ENCODE results near the gene CNTD1. TPM values are rescaled to one million over a fixed set of nuclear protein-coding genes. Genes with fewer than 3 reads are reported as not detected.
A peak's percentile ranks its signal among the peaks of the same experiment; 100 is the strongest.

CNTD1 gene
- total RNA-seq, 2 donors from 2014 or later, result 1.4 to 7.7 TPM

DNA sequence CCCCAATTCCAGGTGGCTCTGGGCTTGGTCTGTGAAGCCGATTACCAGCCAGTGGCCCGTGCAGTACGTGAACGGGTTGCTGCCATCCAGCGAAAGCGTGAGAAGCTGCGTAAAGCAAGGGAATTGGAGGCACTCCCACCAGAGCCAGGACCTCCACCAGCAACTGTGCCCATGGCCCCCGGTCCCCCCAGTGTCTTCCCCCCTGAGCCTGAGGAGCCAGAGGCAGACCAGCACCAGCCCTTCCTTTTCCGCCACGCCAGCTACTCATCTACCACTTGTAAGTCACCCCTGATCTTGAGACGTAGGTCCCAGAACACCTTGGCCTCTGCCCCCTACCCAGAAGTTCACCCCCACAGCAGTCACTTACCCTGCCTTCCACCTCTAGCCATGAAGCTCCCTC is 11.4 kb upstream of the CNTD1 start:
- Histone ChIP-seq H3K4me1 (replicated peaks) (no peaks in the 10 kb centered on the region), H3K4me3 (no peak overlapping the region), H3K27ac (no peak overlapping the region), H3K9me3 (no peaks in the 10 kb centered on the region), H3K36me3 (no peaks in the 10 kb centered on the region), H3K27me3 (replicated peaks; ENCODE audit: insufficient read depth) (no peaks in the 10 kb centered on the region)
- 84% methylated on average over 11 of the region's 11 CpGs for WGBS
- intact Hi-C loops (cut with DNase I), result no loop called here
- no peak for DNase-seq (ENCODE audit: low spot score)
- TF ChIP-seq POLR2A (IDR thresholded peaks at IDR 0.05) (no peak), POLR2AphosphoS5 (IDR thresholded peaks at IDR 0.05) (no peak)
- TF ChIP-seq, protein P1, sequence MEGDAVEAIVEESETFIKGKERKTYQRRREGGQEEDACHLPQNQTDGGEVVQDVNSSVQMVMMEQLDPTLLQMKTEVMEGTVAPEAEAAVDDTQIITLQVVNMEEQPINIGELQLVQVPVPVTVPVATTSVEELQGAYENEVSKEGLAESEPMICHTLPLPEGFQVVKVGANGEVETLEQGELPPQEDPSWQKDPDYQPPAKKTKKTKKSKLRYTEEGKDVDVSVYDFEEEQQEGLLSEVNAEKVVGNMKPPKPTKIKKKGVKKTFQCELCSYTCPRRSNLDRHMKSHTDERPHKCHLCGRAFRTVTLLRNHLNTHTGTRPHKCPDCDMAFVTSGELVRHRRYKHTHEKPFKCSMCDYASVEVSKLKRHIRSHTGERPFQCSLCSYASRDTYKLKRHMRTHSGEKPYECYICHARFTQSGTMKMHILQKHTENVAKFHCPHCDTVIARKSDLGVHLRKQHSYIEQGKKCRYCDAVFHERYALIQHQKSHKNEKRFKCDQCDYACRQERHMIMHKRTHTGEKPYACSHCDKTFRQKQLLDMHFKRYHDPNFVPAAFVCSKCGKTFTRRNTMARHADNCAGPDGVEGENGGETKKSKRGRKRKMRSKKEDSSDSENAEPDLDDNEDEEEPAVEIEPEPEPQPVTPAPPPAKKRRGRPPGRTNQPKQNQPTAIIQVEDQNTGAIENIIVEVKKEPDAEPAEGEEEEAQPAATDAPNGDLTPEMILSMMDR (IDR thresholded peaks at IDR 0.05), result no peak

DNA sequence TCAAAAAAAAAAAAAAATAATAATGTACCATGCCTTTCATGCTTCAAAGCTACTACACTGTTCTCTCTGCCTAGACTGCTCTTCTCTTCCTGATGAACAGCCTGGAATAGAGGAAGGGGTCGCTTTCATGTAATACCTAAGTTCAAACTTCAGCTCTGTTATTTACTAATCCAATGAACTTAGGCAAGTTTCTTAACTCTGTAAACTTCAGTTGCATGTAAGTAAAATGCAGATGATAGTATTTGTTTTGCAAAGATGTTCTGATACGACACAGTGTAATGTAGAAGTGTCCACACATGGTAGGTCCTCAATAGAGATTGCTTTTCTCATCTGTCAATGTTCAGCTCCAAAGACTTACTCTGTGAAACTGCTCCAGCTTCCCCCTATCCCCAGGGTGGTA is 6.7 kb upstream of the CNTD1 start:
- no peaks in the 10 kb centered on the region for H3K9me3 ChIP-seq

DNA sequence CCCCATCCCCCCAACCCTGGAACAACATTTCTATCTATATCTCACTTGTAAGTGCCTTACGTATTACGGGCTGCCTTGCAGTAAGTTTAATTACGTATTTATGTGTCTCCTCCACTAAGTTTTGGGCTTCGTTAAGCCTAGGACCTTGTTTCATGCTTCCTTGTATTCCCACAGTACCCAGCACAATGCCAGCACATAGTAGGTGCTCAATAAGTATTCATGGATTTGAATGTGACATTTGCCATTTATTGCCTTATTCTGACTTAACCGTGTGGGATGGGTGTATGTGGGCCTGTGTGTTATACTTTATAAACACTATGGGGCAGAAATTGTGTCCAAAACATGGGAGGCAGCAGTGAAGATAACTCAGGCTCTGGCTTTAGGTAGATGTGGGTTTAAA is 6.1 kb upstream of the CNTD1 start:
- no peaks in the 10 kb centered on the region for H3K36me3 ChIP-seq
- no peak overlapping the region for H3K4me3 ChIP-seq
- H3K27me3 ChIP-seq (replicated peaks; ENCODE audit: insufficient read depth), result no peaks in the 10 kb centered on the region
- no peaks in the 10 kb centered on the region for H3K4me1 ChIP-seq (replicated peaks)
- 66% methylated on average over 5 of the region's 5 CpGs for WGBS
- no peak overlapping the region for H3K27ac ChIP-seq
- DNase-seq (ENCODE audit: low spot score), result no peak
- no peaks in the 10 kb centered on the region for H3K9me3 ChIP-seq
- TF ChIP-seq POLR2A (IDR thresholded peaks at IDR 0.05), result no peak
- TF ChIP-seq, protein P1 (IDR thresholded peaks at IDR 0.05), result no peak
- TF ChIP-seq POLR2AphosphoS5 (IDR thresholded peaks at IDR 0.05), result no peak
- intact Hi-C loops (cut with DNase I), result no loop called here

More for the DNA sequence above, 6.7 kb upstream of the CNTD1 start:
- Histone ChIP-seq H3K36me3 (no peaks in the 10 kb centered on the region), H3K4me3 (no peak overlapping the region), H3K27ac (no peak overlapping the region), H3K27me3 (replicated peaks; ENCODE audit: insufficient read depth) (no peaks in the 10 kb centered on the region), H3K4me1 (replicated peaks) (no peaks in the 10 kb centered on the region)
- WGBS, result 62% methylated on average over 2 of the region's 2 CpGs
- intact Hi-C loops (cut with DNase I), result no loop called here
- no peak for DNase-seq (ENCODE audit: low spot score)
- TF ChIP-seq POLR2AphosphoS5 (IDR thresholded peaks at IDR 0.05), result no peak
- no peak for TF ChIP-seq POLR2A (IDR thresholded peaks at IDR 0.05)
- TF ChIP-seq, protein P1 (IDR thresholded peaks at IDR 0.05), result no peak

DNA sequence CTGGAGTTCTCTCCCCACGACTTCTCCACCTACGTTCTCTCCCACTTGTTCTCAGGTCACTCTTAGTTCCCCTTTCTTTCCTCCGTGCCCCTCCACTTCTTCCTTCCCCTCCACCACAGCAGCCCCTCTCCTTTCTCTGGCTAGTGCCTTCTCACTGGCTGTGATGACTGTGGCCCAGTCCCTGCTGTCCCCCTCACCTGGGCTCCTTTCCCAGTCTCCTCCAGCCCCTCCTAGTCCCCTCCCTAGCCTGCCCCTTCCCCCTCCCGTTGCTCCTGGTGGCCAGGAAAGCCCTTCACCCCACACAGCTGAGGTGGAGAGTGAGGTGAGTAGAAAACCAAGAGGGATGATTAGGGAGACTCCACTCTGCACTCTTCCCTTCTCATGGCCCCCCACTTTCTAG is 3.6 kb upstream of the CNTD1 start:
- WGBS, result 65% methylated on average over 4 of the region's 4 CpGs
- Histone ChIP-seq H3K36me3 (no peaks in the 10 kb centered on the region), H3K27ac (peak overlapping the region in 1 of 2 donors; percentile 19), H3K4me1 (replicated peaks) (no peaks in the 10 kb centered on the region), H3K27me3 (replicated peaks; ENCODE audit: insufficient read depth) (no peaks in the 10 kb centered on the region), H3K4me3 (no peak overlapping the region), H3K9me3 (no peaks in the 10 kb centered on the region)
- intact Hi-C loops (cut with DNase I), result no loop called here
- DNase-seq (ENCODE audit: low spot score), result no peak
- TF ChIP-seq, protein P1 (IDR thresholded peaks at IDR 0.05), result no peak
- TF ChIP-seq POLR2AphosphoS5 (IDR thresholded peaks at IDR 0.05) (no peak), POLR2A (IDR thresholded peaks at IDR 0.05) (no peak)

DNA sequence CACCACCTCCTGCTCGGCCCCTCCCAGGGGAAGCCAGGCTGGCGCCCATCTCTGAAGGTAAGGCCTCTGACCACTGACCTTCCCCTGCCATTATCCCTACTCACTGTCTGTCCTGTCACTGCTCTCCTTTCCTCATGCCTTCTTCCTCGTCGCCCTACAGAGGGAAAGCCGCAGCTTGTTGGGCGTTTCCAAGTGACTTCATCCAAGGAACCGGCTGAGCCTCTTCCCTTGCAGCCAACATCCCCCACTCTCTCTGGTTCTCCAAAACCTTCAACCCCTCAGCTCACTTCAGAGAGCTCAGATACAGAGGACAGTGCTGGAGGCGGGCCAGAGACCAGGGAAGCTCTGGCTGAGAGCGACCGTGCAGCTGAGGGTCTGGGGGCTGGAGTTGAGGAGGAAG is 3.2 kb upstream of the CNTD1 start:
- WGBS, result 78% methylated on average over 10 of the region's 10 CpGs
- Histone ChIP-seq H3K4me3 (no peak overlapping the region), H3K4me1 (replicated peaks) (no peaks in the 10 kb centered on the region), H3K27ac (peak overlapping the region in 1 of 2 donors; percentile 19), H3K36me3 (no peaks in the 10 kb centered on the region), H3K27me3 (replicated peaks; ENCODE audit: insufficient read depth) (no peaks in the 10 kb centered on the region), H3K9me3 (no peaks in the 10 kb centered on the region)
- intact Hi-C loops (cut with DNase I), result no loop called here
- no peak for TF ChIP-seq POLR2A (IDR thresholded peaks at IDR 0.05)
- no peak for DNase-seq (ENCODE audit: low spot score)

Measured in prostate gland (tissue), 2 donors.